PC-9 (cell line): ENCODE results near the gene NINL. TPM values are rescaled to one million over a fixed set of nuclear protein-coding genes. Genes with fewer than 3 reads are reported as not detected.

Experiments
- BruUV-seq: library from RNA; stranded (reverse); fragments of 400-500 nt; replicated peaks from 2 replicates; lab custom pipeline; 2021; lab: Mats Ljungman, UMichigan
- CTCF ChIA-PET: fragments of 300-600 bp; sonication (Branson Sonifier 250); formaldehyde crosslinking; loops from one replicate; lab custom pipeline; 2022; ENCODE audit warnings: antibody characterized with exemption; lab: Charles Lee
- POLR2A ChIA-PET: fragments of 300-600 bp; sonication (Branson Sonifier 250); formaldehyde crosslinking; loops from one replicate; lab custom pipeline; 2022; ENCODE audit warnings: antibody characterized with exemption; ENCODE audit not compliant: unreplicated experiment; lab: Charles Lee
- DNase-seq, 2 experiments: peaks; one replicate each; pipeline versions ENCODE4 v3.0.0 to v3.0.0-alpha.2; 2015 to 2022; ENCODE audit warnings: mixed read lengths in 1 of 2
- H2AFZ ChIP-seq: fragments of 200-600 bp; sonication (generic); 2 replicates; pipeline ENCODE4 v1.8.1; 2017; ENCODE audit warnings: antibody characterized with exemption
- H3F3A ChIP-seq: fragments of 200-600 bp; sonication (generic); 2 replicates; pipeline ENCODE4 v1.8.1; 2017; ENCODE audit warnings: antibody characterized with exemption, mild to moderate bottlenecking, low read depth; ENCODE audit not compliant: insufficient read depth
- H3K27ac ChIP-seq: fragments of 200-600 bp; sonication (generic); 2 replicates; pipeline ENCODE4 v1.6.1; 2016; ENCODE audit warnings: mixed run types
- H3K27me3 ChIP-seq: fragments of 200-600 bp; sonication (generic); 2 replicates; pipeline ENCODE4 v1.6.1; 2016; ENCODE audit warnings: low read depth, mixed run types; ENCODE audit not compliant: insufficient read depth
- H3K36me3 ChIP-seq: fragments of 200-600 bp; sonication (generic); 2 replicates; pipeline ENCODE4 v1.6.1; 2016; ENCODE audit warnings: low read depth, mixed run types
- H3K4me1 ChIP-seq: fragments of 200-600 bp; sonication (generic); replicated peaks from 2 replicates; pipeline ENCODE4 v1.6.1; 2016; ENCODE audit warnings: mixed run types; ENCODE audit not compliant: insufficient read depth
- H3K4me2 ChIP-seq: fragments of 200-600 bp; sonication (generic); 2 replicates; pipeline ENCODE4 v1.6.1; 2017; ENCODE audit warnings: mixed run types
- H3K4me3 ChIP-seq: fragments of 200-600 bp; sonication (generic); 2 replicates; pipeline ENCODE4 v1.6.1; 2016; ENCODE audit warnings: mixed run types
- H3K79me2 ChIP-seq: fragments of 200-600 bp; sonication (generic); 2 replicates; pipeline ENCODE4 v1.6.1; 2017; ENCODE audit warnings: low read depth, mixed run types
- H3K9me2 ChIP-seq: fragments of 200-600 bp; sonication (generic); 2 replicates; pipeline ENCODE4 v1.8.1; 2017; ENCODE audit warnings: mild to moderate bottlenecking; ENCODE audit not compliant: insufficient read depth
- H3K9me3 ChIP-seq: fragments of 200-600 bp; sonication (generic); 2 replicates; pipeline ENCODE4 v1.8.1; 2016; ENCODE audit warnings: low read depth; ENCODE audit not compliant: insufficient read depth
- H4K20me1 ChIP-seq: fragments of 200-600 bp; sonication (generic); 2 replicates; pipeline ENCODE4 v1.8.1; 2017; ENCODE audit not compliant: insufficient read depth
- CTCF ChIP-seq: fragments of 200-600 bp; sonication (generic); conservative IDR thresholded peaks from 2 replicates; pipeline ENCODE4 v1.6.1; 2017; ENCODE audit warnings: mixed run types, antibody characterized with exemption, mild to moderate bottlenecking, moderate library complexity
- EZH2 ChIP-seq: fragments of 200-600 bp; sonication (generic); IDR thresholded peaks from 2 replicates; pipeline ENCODE4 v1.8.0; 2017; ENCODE audit warnings: antibody characterized with exemption, low read depth
- intact Hi-C: fragments of 100-400 bp; cut with micrococcal nuclease; formaldehyde crosslinking; loops from one replicate; pipeline ENCODE4 v1.10.0; 2022; ENCODE audit not compliant: unreplicated experiment
- total RNA-seq: library from RNA; stranded (reverse); gene quantifications from 2 replicates; pipeline ENCODE4 v1.2.3, GENCODE V29; 2021

NINL gene
- total RNA-seq, 1 experiment from 2014 or later: 19.6 TPM

- ChIA-PET CTCF (no interaction called here), POLR2A (no interaction called here)
- Histone ChIP-seq H3K27me3 (no peaks in the 10 kb centered on the region), H3K27ac (no peak overlapping the region), H3K9me2 (no peaks in the 10 kb centered on the region), H3K36me3 (no peaks in the 10 kb centered on the region), H3K4me2 (no peak overlapping the region), H3K79me2 (no peaks in the 10 kb centered on the region), H3K9me3 (no peaks in the 10 kb centered on the region), H3K4me1 (no peaks in the 10 kb centered on the region), H3K4me3 (no peak overlapping the region), H3F3A (no peaks in the 10 kb centered on the region), H4K20me1 (no peaks in the 10 kb centered on the region), H2AFZ (no peak overlapping the region)
- DNase-seq: no peak
- BruUV-seq: no TSS peak
- TF ChIP-seq EZH2: no peak
- intact Hi-C loops: no loop called here
Measured at GRCh38 chr20:25457886-25458680, 127.2 kb downstream of the NINL start.

DNA sequence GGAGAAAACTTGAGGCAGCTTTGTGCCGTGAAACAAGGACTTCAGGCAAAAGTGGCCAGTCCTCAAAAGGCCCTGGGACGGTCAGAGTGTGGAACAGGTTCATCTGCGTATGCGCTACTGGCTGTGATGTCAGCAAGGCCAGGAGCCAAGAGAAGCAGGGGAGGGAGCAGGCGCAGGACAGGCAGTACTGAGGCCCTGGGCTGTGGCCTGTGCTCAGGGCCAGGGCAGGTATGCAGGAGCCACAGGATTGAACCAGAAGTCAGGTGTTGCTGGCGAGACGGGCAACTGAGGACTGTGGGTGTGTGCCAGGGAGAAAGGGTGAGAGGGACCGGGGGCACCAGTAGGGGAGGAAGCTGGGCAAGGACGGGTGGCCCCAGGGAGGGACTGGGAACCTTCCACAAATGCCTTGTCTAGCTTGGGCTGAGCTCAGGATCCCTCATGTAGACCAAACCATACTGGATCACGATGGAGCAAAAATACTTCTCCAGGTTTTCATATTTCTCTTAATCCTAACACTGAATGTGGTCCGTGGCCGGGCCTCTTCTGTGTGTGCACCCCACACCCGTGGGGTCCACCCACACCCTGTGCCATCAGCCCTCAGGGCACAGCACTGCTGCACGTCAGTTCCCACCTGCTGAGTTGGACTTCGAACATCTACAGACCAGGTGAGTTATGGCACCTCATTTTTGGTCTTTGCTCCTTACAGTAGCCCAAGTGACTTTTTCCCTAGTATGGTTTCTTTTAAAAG lies 131.0 kb downstream of the NINL start:
- Histone ChIP-seq H3K27ac (no peak overlapping the region), H3K36me3 (no peaks in the 10 kb centered on the region), H3K4me3 (no peak overlapping the region), H3K9me3 (no peaks in the 10 kb centered on the region), H3F3A (no peaks in the 10 kb centered on the region), H3K9me2 (no peaks in the 10 kb centered on the region), H4K20me1 (no peaks in the 10 kb centered on the region), H3K27me3 (no peaks in the 10 kb centered on the region), H2AFZ (no peak overlapping the region), H3K4me2 (no peak overlapping the region), H3K4me1 (no peaks in the 10 kb centered on the region), H3K79me2 (no peaks in the 10 kb centered on the region)
- no peak for DNase-seq
- ChIA-PET CTCF (no interaction called here), POLR2A (no interaction called here)
- intact Hi-C loops: no loop called here
- TF ChIP-seq CTCF (no peak), EZH2 (no peak)
- BruUV-seq: no TSS peak

- ChIA-PET POLR2A (no interaction called here), CTCF (no interaction called here)
- H3K9me3 ChIP-seq: no peaks in the 10 kb centered on the region
- H3K36me3 ChIP-seq: no peaks in the 10 kb centered on the region
- no peaks in the 10 kb centered on the region for H3F3A ChIP-seq
- H3K4me1 ChIP-seq: no peaks in the 10 kb centered on the region
- H2AFZ ChIP-seq: no peak overlapping the region
- H4K20me1 ChIP-seq: no peaks in the 10 kb centered on the region
- H3K79me2 ChIP-seq: no peaks in the 10 kb centered on the region
- H3K27ac ChIP-seq: no peak overlapping the region
- TF ChIP-seq CTCF (no peak), EZH2 (no peak)
- no peaks in the 10 kb centered on the region for H3K27me3 ChIP-seq
- DNase-seq: no peak
- no peaks in the 10 kb centered on the region for H3K9me2 ChIP-seq
- BruUV-seq: no TSS peak
- intact Hi-C loops: no loop called here
- no peak overlapping the region for H3K4me3 ChIP-seq
- H3K4me2 ChIP-seq: no peak overlapping the region
Measured at GRCh38 chr20:25453035-25453810, 132.1 kb downstream of the NINL start.
